Natural killer cell (primary cell): ENCODE data around the gene SYNJ2. TPM values are rescaled to one million over a fixed set of nuclear protein-coding genes. Genes with fewer than 3 reads are reported as not detected.
A peak's percentile ranks its signal among the peaks of the same experiment; 100 is the strongest.

Experiments used
- ATAC-seq, 3 donors: fragments of 150-1000 bp in 2 of 3; fragments of 200-7000 bp in 1 of 3; cut with Tn5 transposase; 1 replicate in 1 of 3; 2 replicates in 2 of 3; pipeline ENCODE4 v1.10.0; 2021; ENCODE audit warnings: mild to moderate bottlenecking in 2 of 3, moderate library complexity in 2 of 3
- DNase-seq, 2 donors: peaks; one replicate each; pipeline versions ENCODE4 v3.0.0 to v3.0.0-alpha.2; 2013 to 2021; ENCODE audit warnings: mixed read lengths in 1 of 2
- H3K27ac ChIP-seq: one replicate; pipeline ENCODE4 v1.5.1; 2013; ENCODE audit warnings: mild to moderate bottlenecking, low read length
- H3K27me3 ChIP-seq: one replicate; pipeline ENCODE4 v1.6.1; 2013; ENCODE audit warnings: low read length; ENCODE audit not compliant: control insufficient read depth, insufficient read depth
- H3K36me3 ChIP-seq: one replicate; pipeline ENCODE4 v1.6.1; 2013; ENCODE audit warnings: low read length; ENCODE audit not compliant: control insufficient read depth, insufficient read depth
- H3K4me1 ChIP-seq: one replicate; pipeline ENCODE4 v1.6.1; 2013; ENCODE audit warnings: low read length; ENCODE audit not compliant: control insufficient read depth, insufficient read depth
- H3K4me3 ChIP-seq: one replicate; pipeline ENCODE4 v1.5.1; 2013; ENCODE audit warnings: low read length
- H3K9me3 ChIP-seq: one replicate; pipeline ENCODE4 v1.6.1; 2013; ENCODE audit warnings: low read length; ENCODE audit not compliant: control insufficient read depth, insufficient read depth
- H3K27ac Mint-ChIP-seq, 2 donors: one replicate each; pipeline ENCODE4 v1.8.0; 2022; ENCODE audit warnings: mild to moderate bottlenecking in 2 of 2, mixed read lengths in 2 of 2, moderate library complexity in 1 of 2
- H3K27me3 Mint-ChIP-seq, 2 donors: one replicate each; pipeline ENCODE4 v1.8.0; 2022; ENCODE audit warnings: low read depth in 2 of 2, mixed read lengths in 2 of 2
- H3K36me3 Mint-ChIP-seq: one replicate; pipeline ENCODE4 v1.8.0; 2022; ENCODE audit warnings: mixed read lengths
- H3K4me1 Mint-ChIP-seq, 2 donors: one replicate each; pipeline ENCODE4 v1.8.0; 2022; ENCODE audit warnings: mixed read lengths in 2 of 2
- H3K4me3 Mint-ChIP-seq: one replicate; pipeline ENCODE4 v1.8.0; 2022; ENCODE audit warnings: mild to moderate bottlenecking, moderate library complexity, mixed read lengths
- H3K9me3 Mint-ChIP-seq, 2 donors: one replicate each; pipeline ENCODE4 v1.8.0; 2022; ENCODE audit warnings: mixed read lengths in 2 of 2
- WGBS: methylation state at CpG from one replicate; pipeline ENCODE4 v1.1.7; 2013; ENCODE audit warnings: missing lambda C conversion rate; ENCODE audit not compliant: insufficient coverage; 5-methylcytosine and 5-hydroxymethylcytosine counted together
- intact Hi-C: fragments of 100-400 bp; cut with micrococcal nuclease; formaldehyde crosslinking; loops from one replicate; pipeline ENCODE4 v1.14.2; 2022
- total RNA-seq, 4 donors: library from RNA; stranded (reverse); fragments of 120-200 nt in 1 of 4; gene quantifications; one replicate each; pipeline versions ENCODE4 v1.2.3 to v1.2.4, GENCODE V29; 2013 to 2022
- TF ChIP-seq, protein P1 (sequence below): fragments of 200-600 bp; IDR thresholded peaks from one replicate; pipeline ENCODE4 v1.8.0; 2022; ENCODE audit warnings: antibody characterized with exemption

SYNJ2 gene
- total RNA-seq, 3 donors from 2014 or later (not counting 1 experiment from before 2014, with no cell fraction given), result 24.4 to 47.0 (median 28.0) TPM

DNA sequence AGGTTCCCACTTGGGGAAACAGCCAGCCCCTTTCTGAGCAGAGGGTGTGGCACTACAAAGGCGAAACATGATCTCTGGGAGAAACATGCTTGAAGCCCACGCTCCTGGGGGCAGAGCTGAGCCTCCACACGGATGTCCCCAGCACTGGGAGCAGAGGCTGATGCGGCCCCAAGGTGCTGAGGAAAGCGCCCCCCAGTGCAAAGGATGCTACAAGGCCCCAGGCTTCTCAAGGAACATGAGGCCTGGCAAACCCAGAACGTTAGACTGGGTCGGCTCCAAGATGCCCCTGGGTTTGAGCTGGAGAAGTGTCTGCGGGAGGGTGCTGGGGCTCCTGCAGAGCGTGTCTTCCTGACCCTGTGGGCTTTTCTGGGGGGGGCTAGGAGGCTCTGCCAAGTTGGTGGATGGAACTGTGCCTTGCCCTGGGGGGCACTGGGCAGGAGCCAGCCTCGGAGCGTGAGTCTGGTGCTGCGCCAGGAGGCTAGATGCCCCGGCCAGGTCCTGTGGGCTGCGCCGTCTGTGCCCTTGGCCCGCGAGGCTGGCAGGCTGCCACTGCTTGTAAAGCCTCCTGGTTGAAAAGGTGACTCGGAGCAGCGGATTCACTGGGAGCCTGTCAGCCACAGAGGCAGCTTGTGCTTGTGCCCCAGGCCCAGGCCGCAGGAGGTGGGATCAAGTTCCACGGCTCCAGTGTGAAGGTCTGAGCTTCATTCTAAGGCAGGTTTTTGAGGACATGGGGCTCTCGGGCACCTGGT is 8.1 kb downstream of the SYNJ2 start:
- ATAC-seq (no peak), DNase-seq (peak in 1 of 2 donors; percentile 17)
- H3K4me3 ChIP-seq, result no peak overlapping the region
- peak overlapping the region; percentile 84 to 85 for H3K27ac Mint-ChIP-seq
- intact Hi-C loops, result loop anchor here (2.0 kb wide), 1 partner anchor 15 kb away; no protein-coding TSS in a partner anchor
- no peaks in the 10 kb centered on the region for H3K36me3 Mint-ChIP-seq
- no peaks in the 10 kb centered on the region for H3K9me3 ChIP-seq
- no peak overlapping the region for H3K27ac ChIP-seq
- no peaks in the 10 kb centered on the region for H3K9me3 Mint-ChIP-seq
- H3K4me1 Mint-ChIP-seq, result peaks cover 51 to 57% of the 10 kb centered on the region in 2 donors
- no peaks in the 10 kb centered on the region for H3K36me3 ChIP-seq
- peak overlapping the region; percentile 87 for H3K4me3 Mint-ChIP-seq
- no peaks in the 10 kb centered on the region for H3K27me3 ChIP-seq
- H3K4me1 ChIP-seq, result peaks cover 32% of the 10 kb centered on the region
- no peaks in the 10 kb centered on the region for H3K27me3 Mint-ChIP-seq
- TF ChIP-seq, protein P1, sequence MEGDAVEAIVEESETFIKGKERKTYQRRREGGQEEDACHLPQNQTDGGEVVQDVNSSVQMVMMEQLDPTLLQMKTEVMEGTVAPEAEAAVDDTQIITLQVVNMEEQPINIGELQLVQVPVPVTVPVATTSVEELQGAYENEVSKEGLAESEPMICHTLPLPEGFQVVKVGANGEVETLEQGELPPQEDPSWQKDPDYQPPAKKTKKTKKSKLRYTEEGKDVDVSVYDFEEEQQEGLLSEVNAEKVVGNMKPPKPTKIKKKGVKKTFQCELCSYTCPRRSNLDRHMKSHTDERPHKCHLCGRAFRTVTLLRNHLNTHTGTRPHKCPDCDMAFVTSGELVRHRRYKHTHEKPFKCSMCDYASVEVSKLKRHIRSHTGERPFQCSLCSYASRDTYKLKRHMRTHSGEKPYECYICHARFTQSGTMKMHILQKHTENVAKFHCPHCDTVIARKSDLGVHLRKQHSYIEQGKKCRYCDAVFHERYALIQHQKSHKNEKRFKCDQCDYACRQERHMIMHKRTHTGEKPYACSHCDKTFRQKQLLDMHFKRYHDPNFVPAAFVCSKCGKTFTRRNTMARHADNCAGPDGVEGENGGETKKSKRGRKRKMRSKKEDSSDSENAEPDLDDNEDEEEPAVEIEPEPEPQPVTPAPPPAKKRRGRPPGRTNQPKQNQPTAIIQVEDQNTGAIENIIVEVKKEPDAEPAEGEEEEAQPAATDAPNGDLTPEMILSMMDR, result no peak
- 81% methylated on average over 22 of the region's 22 CpGs for WGBS

- intact Hi-C loops, result loop anchor here (2.0 kb wide), 1 partner anchor 14 kb away; no protein-coding TSS in a partner anchor
- peaks cover 24% of the 10 kb centered on the region for H3K4me1 ChIP-seq
Observed at GRCh38 chr6:157990321-157991066, 8.8 kb downstream of the SYNJ2 start.

DNA sequence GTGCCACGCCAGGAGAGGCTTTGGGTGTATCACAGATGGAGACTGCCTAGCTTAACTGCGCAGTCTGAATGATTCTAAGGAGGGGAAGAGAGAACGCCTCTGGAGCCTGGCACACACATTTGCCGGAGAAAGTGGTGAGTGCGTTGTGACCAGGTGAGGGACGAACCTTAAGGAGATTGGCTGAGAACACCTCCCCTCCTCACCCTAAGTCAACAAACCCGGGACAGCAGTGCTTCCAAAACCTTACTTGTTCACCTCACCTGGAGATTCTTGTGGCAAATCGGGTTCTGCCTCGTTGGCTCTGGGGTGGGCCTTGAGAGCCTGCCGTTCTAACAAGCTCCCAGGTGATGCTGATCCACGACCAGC is 9.4 kb downstream of the SYNJ2 start:
- TF ChIP-seq, protein P1, result no peak
- no peak overlapping the region for H3K4me3 ChIP-seq
- H3K27ac ChIP-seq, result no peak overlapping the region
- 94% methylated on average over 11 of the region's 11 CpGs for WGBS
- no peaks in the 10 kb centered on the region for H3K36me3 Mint-ChIP-seq
- H3K27me3 Mint-ChIP-seq, result no peaks in the 10 kb centered on the region
- no peaks in the 10 kb centered on the region for H3K9me3 ChIP-seq
- no peaks in the 10 kb centered on the region for H3K9me3 Mint-ChIP-seq
- H3K27ac Mint-ChIP-seq, result peak overlapping the region; percentile 84 to 85
- peaks cover 23% of the 10 kb centered on the region for H3K4me1 ChIP-seq
- DNase-seq (no peak), ATAC-seq (no peak)
- H3K36me3 ChIP-seq, result no peaks in the 10 kb centered on the region
- peak overlapping the region; percentile 87 for H3K4me3 Mint-ChIP-seq
- intact Hi-C loops, result loop anchor here (2.0 kb wide), 1 partner anchor 14 kb away; no protein-coding TSS in a partner anchor
- no peaks in the 10 kb centered on the region for H3K27me3 ChIP-seq
- peaks cover 52 to 60% of the 10 kb centered on the region in 2 donors for H3K4me1 Mint-ChIP-seq

More at GRCh38 chr6:157990321-157991066, 8.8 kb downstream of the SYNJ2 start:
- Mint-ChIP-seq H3K27me3 (no peaks in the 10 kb centered on the region), H3K36me3 (no peaks in the 10 kb centered on the region), H3K4me1 (peaks cover 49 to 57% of the 10 kb centered on the region in 2 donors), H3K9me3 (no peaks in the 10 kb centered on the region), H3K4me3 (peak overlapping the region; percentile 87), H3K27ac (peak overlapping the region; percentile 84 to 85)
- no peaks in the 10 kb centered on the region for H3K36me3 ChIP-seq
- no peak overlapping the region for H3K4me3 ChIP-seq
- DNase-seq (peak in 1 of 2 donors; percentile 49), ATAC-seq (peak; percentile 57 to 76 (median 62))
- H3K27me3 ChIP-seq, result no peaks in the 10 kb centered on the region
- WGBS, result 50% methylated on average over 13 of the region's 15 CpGs
- TF ChIP-seq, protein P1, result no peak
- H3K9me3 ChIP-seq, result no peaks in the 10 kb centered on the region
- peak overlapping the region; percentile 18 for H3K27ac ChIP-seq
